DND-41 (cell line): Measurements from ENCODE around the gene CELSR3.

Experiments used
- CTCF ChIP-seq: IDR thresholded peaks from 2 replicates; pipeline ENCODE4 v1.5.1; 2012; ENCODE audit warnings: borderline replicate concordance, low read length, moderate library complexity, mild to moderate bottlenecking; ENCODE audit not compliant: poor library complexity, severe bottlenecking; ENCODE audit errors: extremely low read depth
- EZH2 ChIP-seq: IDR thresholded peaks from 3 replicates; pipeline ENCODE4 v1.6.1; 2012; ENCODE audit warnings: borderline replicate concordance, low read depth, mild to moderate bottlenecking, moderate library complexity, low read length, inconsistent platforms; ENCODE audit not compliant: severe bottlenecking

DNA sequence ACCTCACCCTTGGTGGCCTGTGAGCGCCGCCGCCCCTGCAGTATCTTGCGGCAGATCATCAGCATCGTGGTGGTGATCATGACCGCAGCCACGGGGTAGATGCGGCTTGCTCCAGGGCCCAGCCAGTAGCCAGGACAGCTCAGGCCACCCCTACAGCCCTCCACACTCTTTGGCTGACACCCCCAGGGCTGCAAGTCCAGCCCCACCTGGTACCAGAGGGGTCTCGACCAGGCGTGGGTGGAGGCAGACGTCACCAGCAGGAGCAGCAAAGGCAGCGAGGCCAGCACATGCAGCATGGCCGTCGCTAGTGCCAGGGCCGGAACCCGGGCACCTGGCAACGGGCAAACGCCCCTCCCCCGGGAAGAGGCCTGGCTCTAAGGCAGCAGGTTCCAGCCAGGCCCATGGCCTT is 41.2 kb downstream of the CELSR3 start, which contains the start of gene TMEM89:
- TF ChIP-seq CTCF (no peak), EZH2 (no peak)
